Activated T-cell treated with anti-CD3 and anti-CD28 coated beads for 48 hours (primary cell): Measurements from ENCODE around the gene OVOL3.
"Not testable (repeated sequence)": the region's sequence is repeated elsewhere in the genome, so short reads cannot be mapped to it uniquely, and the experiment has no call there.

Source experiments
- DNase-seq: peaks from one replicate; pipeline ENCODE4 v3.0.0-alpha.2; 2020; ENCODE audit warnings: low read depth

The OVOL3 gene

GRCh38 chr19:36101550-36102327 is 9.2 kb upstream of the OVOL3 start:
- no peak for DNase-seq

- DNase-seq, result no peak
These were observed 7.8 kb upstream of the OVOL3 start for GRCh38 chr19:36103040-36103626.

- no peak for DNase-seq
These were observed 6.9 kb upstream of the OVOL3 start for GRCh38 chr19:36103842-36104552.

GRCh38 chr19:36106441-36106840 is 4.5 kb upstream of the OVOL3 start:
- no peak for DNase-seq

- DNase-seq, result no peak
These were observed 4.0 kb upstream of the OVOL3 start for GRCh38 chr19:36106991-36107390.

GRCh38 chr19:36108684-36109083 is 2.3 kb upstream of the OVOL3 start:
- DNase-seq, result no peak

- no peak for DNase-seq
These were observed 227 bp downstream of the OVOL3 start for GRCh38 chr19:36111200-36111539.

- DNase-seq, result no peak
These were observed 1.7 kb downstream of the OVOL3 start for GRCh38 chr19:36112678-36113077.

GRCh38 chr19:36113425-36113824 is 2.5 kb downstream of the OVOL3 start:
- DNase-seq, result no peak

- DNase-seq, result no peak
These were observed 3.2 kb downstream of the OVOL3 start for GRCh38 chr19:36113894-36114720.

- DNase-seq, result peak; percentile 94
These were observed 3.9 kb downstream of the OVOL3 start, which contains the start of gene POLR2I for GRCh38 chr19:36114721-36115452. TSS of gene POLR2I (minus strand) at chr19:36114875. CDS start at chr19:36114856, 19 bp downstream.

- peak; percentile 86 for DNase-seq
These were observed 4.8 kb downstream of the OVOL3 start, which contains the start of gene TBCB for GRCh38 chr19:36115453-36116343. TSS of gene TBCB (plus strand) at chr19:36115468. CDS start at chr19:36115561, 93 bp downstream.

- no peak for DNase-seq
These were observed 5.3 kb downstream of the OVOL3 start for GRCh38 chr19:36116344-36116637.

- no peak for DNase-seq
These were observed 9.4 kb downstream of the OVOL3 start for GRCh38 chr19:36120092-36120983.

- no peak for DNase-seq
These were observed 10.0 kb downstream of the OVOL3 start for GRCh38 chr19:36120984-36121358.

- no peak for DNase-seq
These were observed 10.7 kb downstream of the OVOL3 start for GRCh38 chr19:36121486-36122124.

GRCh38 chr19:36125557-36125956 is 14.6 kb downstream of the OVOL3 start:
- DNase-seq, result no peak

GRCh38 chr19:36128392-36128736 is 17.4 kb downstream of the OVOL3 start:
- DNase-seq, result no peak

- DNase-seq, result not testable (repeated sequence)
These were observed 20.3 kb downstream of the OVOL3 start for GRCh38 chr19:36131221-36131620.
